T-helper 1 cell (primary cell): Measurements from ENCODE around the gene KCNQ5.
"Not testable (repeated sequence)": the region's sequence is repeated elsewhere in the genome, so short reads cannot be mapped to it uniquely, and the experiment has no call there.

ENCODE experiments used
- DNase-seq, 5 donors: peaks; one replicate each; pipeline ENCODE4 v3.0.0-alpha.2; 2012 to 2020

KCNQ5 gene

DNA sequence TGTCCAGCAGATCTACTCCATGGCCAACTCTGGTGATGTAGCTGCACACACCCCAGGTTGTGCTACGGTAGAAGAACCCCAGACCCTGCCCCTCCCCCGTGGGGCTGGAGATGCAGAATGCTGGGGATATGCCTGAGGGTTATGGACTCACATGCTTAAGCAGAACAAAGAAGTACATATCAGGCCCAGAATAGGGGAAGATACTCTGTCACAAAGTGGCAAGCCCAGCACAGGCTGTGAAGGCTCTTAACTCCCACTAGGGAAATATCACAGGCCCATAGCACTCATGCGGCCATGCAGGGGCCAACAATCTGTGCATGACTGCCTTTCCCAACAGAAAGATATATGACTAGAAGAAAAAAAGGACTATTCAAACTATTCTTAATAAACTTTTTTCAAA is 234.9 kb downstream of the KCNQ5 start:
- DNase-seq: no peak

DNA sequence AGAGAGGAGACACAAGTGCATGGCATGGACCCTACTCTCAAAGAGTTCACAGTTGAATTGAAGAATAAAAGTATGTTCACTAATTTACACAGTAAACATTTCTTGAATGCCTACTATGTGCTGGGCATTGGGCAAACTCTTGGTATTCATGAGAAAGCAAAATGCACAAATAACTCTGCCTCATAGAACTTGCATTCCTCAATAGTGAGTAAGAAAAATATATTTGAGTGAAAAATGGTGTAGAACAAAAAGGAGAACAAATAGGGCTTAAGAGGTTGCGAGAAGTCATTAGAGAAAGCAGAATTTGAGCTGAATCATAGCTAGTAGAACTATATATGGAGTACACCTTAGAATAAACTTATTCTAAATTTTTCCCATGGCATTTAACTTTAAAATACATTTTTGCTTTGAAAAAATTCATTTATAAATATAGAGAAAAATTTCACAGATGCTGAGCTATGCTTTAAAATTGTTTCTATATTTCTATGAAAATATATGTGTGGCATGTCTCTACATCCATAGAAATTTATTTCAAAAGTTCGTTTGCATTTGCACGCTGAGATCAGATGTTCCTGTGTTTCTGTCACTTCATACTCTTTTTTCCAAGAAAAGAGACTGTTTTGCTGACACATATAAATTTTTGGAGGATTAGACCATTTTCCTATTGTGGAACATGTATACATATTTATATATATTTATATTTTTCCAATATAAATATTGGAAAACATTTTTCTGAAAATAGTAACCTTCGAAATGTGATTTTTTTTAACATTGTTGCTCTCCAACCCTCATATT is 236.1 kb downstream of the KCNQ5 start:
- DNase-seq: no peak

DNA sequence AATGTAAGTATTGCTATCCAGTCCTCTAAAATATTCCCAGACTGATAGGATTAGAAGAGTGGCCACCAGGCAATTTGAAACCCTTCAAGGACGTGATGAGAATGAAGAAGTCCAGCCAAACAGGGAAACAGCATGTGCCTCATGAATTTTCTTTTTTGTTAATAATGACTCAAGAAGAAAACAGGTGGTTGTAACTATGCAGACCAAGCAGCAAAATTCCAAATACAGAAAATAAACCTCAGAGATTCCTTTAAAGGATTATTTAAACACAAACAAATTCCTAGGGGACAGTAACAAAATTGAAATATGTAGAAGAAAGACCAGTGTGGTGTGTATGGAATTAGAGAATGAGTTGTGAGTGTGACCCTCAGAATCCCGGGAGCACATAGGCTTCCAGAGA is 239.2 kb downstream of the KCNQ5 start:
- DNase-seq: no peak

DNA sequence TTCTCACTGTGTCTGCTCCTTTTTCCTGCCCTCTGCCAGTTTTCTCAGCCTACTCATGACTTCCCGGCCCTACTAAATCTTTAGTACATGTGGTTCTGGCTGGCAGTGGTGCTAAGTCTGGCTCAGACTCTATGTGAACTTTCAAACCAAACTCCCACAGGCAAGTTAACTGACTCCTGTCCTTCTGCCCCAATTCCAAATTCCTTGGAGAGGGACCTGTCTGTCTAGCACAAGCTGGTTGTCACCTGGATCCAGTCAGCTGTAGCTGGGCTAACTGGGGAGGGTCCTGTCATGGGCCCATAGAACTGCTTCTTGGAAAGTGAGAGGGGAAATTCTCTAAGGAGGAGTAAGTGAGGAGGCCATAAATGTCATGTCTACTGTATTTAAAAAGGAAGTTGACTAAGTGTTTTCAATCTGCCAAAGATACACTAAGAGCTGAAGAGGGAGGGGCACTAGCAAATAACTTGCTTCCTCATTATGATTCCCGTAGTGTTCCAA is 240.1 kb downstream of the KCNQ5 start:
- no peak for DNase-seq

DNA sequence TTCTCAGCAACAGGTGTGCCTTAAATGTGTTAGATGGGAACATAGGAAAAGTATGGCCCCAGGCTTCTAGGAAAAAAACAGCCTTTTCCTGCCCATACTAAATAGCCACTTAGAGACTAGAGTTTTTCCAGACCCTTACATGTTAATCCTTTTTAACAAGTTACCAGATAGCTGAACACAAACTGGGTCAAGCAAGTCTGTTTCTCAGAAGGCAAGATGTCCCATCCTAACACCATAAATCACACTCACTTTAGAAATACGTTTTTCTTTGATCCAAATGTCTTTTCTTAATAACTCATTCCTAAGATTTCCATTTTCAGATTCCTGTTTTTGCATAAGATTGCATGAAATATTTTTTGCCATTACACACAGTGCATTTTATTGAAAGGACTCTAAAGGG is 241.3 kb downstream of the KCNQ5 start:
- no peak for DNase-seq

DNA sequence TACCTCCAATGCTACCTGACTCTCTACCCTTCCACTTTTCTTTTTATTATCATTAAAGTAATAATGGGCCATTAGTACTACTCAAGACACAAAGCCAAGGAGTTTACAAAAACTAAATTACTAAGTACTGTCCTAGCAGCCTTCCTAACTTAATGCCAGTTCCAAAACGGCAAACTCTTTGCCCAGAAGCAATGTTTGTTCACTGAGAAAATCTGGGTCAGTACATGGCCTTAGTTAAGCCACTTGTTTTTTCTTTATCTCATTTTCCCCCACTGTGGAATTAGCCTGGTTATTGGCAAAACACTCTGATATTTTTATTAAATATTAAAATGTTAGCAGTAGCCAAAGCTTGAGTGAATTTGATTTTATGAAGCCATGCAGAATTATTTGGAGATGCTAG is 242.4 kb downstream of the KCNQ5 start:
- no peak for DNase-seq

DNA sequence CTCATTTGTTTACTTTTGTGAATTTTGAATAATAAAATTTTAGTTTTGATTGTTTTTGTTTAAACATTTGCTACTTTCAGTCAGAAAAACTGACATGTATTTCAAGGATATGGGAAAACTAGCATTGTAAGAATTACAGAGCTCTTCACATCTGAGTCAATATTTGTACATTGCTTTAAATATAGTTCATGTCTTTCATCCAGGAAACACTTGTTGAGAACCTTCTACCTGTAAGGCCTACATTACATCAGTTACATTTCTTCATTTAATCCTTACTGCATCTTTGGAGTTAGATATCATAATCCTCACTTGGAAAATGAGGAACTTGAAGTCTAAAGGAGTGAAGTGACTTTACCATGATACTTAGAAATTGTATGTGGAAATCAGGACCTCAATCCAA is 242.9 kb downstream of the KCNQ5 start:
- DNase-seq: no peak

DNA sequence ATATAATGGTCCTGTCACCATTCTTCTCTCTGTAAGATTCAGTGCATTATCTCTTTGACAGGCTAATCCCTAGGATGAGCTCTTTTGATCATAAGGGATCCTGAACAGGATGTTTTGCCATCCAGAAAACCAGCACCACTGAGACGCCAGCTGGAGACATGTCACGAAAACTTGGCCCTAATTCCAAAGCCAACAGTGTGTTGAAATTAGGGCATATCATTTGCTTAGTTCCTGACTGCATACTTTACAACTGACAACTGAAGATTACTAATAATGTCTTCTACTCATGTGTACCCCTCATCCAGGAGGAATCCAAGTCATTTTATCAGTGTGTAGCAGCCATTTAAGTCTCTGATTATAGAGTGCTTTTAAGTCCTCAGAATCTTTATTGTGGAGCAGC is 243.6 kb downstream of the KCNQ5 start:
- DNase-seq: no peak

DNA sequence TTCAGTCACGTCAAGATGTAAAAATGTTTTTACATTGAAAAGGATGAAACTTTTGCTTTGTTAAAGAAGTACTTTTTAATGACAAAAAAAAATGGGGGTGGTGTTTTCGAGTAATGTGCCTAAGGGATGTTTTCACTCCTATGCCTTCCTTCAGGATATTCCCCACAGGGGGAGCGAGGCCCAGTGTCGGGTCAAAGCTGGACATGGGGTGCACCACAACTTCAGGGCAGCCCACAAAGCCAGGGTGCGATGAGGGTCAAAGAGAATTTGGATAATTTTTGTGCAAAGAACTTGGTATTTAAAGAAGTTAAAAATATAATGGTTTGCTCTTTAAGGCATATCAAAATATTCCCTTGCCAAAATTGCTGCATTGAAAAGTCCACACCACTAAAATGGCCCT is 247.8 kb downstream of the KCNQ5 start:
- DNase-seq: no peak

DNA sequence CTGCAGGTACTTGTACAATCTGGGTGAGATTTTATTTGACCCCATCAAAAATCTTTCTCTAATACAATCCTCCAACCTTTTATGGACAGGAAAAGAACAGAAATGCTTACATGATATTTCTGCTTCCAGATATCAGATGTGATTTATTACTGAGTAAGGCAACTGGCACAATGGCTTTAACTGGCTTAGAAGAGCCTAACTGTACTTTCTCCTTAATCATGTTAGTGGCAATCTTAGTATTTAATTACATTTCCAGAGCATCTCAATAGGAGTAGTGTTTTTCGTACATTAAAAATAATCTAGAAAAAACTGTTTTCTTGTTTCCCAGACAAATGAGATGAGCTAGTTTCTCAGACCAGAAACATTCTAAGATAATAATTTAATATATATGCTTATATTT is 251.6 kb downstream of the KCNQ5 start:
- no peak for DNase-seq

DNA sequence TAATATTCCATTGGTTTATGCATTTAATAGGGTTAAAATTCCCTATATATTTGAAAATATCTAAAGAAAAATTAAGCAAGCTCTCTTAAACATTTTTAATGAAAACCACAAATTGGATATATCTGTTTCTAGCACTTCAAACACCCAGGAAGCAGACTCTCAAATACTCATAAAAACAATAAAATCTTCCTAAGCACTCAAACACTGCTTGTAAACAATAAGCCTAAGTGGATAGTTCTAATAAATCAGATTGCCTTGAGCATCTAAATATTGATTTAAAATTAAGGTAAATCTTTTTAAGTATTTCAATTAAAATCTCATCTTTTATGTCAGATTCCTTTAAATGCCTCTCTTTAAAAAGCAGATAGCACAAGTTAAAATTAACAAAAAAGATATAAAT is 254.4 kb downstream of the KCNQ5 start:
- DNase-seq: no peak

DNA sequence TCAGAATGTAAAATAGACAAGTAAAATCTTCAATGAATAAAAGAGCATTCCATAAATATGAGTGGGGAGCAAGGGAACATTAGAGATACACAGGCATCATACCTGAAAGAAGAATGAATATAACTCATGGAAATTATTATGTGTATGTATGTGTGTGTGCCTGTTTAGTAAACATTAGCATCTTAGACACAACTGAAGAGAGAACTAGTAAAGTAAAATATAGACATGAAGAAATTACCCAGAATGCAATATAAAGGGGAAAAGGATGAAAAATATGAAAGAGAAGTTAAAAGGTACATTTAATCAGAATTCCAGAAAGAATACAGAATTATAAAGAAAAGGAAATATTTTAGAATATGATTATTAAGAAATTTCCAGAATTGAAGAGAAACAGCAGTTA is 264.3 kb downstream of the KCNQ5 start:
- DNase-seq: no peak

DNA sequence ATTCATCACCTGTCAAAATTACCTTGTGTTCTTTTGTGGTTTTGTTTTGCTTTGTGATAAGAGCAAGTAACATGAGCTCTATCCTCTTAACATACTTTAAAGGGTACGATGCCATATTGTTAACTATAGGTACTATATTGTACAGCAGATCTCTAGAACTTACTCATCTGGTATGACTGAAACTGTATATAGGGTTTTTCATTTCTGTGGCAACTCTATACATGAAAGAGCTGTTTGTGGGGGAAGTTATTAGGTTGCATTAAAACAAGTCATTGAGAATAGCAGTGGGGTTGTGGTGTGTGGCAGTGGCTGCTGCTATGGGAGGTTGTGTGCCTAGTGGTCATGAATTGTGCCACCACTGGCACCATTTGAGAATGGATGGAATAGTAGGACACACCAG is 268.4 kb downstream of the KCNQ5 start:
- no peak for DNase-seq

DNA sequence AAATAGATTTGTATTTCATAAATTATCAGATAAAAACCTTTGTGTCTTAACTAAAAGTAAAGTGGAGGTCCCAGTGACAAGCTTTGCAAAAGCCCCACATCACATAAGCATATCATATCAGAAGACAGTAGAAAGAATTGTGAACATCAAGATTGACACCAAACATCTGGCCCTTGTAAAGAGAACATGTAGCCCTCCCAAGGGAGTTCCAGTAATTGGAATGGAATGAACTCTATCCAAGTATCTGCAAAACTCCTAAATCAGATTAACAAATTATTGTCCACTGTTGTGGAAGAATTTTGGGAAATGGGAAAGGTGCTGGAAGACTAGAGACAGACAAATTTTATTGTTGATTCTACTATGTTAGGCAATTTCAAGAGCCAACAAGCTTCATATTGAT is 268.8 kb downstream of the KCNQ5 start:
- DNase-seq: no peak

DNA sequence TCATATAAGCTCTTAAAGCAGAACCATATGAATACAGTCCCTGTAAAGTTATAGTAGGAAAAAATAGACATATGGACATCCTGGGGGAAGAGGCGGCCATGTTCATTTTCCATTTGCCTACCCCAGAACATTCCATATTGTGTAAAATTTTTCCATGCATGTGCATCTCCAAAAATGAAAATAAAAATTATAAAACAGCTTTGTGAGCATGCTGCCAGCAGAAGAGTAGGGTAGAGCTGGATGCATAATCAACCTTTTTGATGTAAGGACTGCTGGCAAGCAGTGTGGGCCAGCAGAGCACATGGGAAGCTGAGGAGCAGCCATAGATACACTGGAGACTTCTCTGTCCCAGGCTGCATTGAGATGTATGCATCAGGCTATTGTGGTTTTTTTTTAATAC is 271.0 kb downstream of the KCNQ5 start:
- no peak for DNase-seq

DNA sequence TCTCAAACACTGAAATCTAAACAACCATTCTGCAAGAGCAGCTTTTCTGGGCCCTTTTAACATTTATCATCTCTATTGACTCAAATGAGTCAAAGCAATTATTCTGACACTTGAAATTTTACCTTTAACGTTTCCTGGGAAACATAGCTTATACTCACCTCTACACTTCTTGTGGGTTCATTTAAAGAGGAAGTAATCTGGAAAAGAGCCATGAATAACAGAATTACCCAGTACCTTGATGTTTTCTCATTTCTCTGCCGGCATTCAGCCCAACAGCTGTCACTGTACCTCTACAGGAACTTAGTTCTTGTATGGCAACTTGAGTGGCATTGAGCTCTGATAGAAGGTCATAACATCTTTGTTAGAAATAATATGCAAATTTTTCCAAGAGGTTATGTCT is 272.2 kb downstream of the KCNQ5 start:
- DNase-seq: no peak

DNA sequence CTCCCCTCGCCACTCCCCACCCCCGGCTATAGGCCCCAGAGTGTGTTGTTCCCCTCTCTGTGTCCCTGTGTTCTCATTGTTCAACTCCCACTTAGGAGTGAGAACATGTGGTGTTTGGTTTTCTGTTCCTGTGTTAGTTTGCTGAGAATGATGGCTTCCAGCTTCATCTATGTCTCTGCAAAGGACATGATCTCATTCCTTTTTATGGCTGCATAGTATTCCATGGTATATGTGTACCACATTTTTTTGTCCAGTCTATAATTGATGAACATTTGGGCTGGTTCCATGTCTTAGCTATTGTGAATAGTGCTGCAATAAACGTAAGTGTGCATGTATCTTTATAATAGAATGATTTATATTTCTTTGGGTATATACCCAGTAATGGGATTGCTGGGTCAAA is 276.4 kb downstream of the KCNQ5 start:
- DNase-seq: not testable (repeated sequence)

DNA sequence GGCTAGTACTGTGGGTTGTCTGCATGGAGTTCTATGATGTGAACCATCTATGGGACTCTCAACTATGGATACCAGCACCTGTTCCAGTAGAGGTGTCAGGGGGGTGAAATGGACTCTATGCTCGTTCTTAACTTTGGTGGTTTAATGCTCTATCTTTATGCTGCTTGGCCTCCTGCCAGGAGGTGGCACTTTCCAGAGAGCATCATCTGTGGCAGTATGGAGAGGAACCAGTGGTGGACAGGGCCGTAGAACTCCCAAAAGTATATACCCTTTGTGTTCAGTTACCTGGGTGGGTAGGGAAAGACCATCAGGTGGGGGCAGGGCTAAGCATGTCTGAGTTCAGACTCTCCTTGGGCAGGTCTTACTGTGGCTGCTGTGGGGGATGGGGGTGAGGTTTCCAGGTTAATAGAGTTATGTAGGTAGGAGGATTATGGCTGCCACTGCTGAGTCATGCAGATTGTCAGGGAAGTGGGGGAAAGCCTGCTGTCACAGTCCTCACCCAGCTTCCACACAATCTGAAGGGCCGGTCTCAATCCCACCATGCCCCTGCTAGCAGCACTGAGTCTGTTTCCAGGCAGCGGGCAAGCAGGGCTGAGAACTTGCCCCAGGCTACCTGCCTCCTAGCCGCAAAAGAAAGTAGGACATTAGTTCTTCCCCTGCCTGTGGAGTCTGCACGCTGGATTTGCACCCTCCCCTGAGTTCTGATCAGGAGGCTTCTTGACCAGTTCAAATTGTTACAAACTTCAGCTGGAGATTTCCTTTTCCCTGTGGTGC is 284.0 kb downstream of the KCNQ5 start:
- no peak for DNase-seq

DNA sequence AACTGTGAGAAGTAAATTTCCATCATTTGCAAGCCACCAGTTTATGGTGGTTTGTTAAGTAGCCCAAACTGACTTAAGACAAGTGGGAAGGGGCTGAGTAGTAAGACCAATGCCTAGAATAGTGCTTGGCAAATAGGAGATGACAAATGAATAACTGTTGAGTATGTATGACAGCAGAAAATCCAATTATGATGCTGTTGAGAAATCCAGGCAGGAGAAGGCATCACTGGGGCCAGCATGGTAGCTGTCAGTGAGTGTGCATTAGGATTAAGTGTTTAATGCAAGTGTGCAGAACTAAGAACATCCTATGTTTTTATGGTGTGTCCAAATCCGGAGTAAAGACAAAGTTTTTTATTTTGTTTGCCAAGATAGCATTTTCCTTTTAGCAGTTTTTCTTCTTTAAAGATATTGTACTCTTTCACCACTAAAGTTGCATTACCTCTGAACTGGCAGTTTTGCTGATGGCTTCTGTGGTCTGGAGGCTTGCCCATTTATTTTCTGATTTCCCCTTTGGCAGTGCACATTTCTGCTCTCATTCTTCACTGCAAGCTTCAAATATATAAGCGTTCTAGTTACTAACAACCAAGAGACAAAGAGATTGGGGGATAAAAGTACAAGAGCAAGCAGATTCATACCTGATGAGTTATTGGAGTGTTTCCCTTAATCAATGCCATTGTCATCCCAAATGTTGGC is 289.7 kb downstream of the KCNQ5 start:
- DNase-seq: no peak

DNA sequence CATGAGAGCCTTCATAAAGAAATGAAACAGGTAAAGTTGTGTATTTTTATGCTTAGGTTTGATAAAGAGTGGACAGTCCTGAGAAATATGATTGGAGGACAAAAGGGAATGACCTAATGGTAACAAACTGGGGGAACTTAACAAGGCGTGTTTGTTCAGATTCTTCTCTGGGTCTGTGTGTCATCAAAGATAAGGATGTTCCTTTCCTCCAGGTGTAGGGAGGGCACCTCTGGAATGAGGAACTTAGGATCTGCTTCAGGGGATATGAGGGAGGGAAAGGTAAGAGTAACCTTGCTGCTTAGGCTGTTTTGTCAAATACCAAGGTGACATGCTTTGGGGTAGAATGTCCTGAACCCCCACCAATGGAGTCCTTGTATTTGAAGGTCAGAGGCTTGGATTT is 291.9 kb downstream of the KCNQ5 start:
- no peak for DNase-seq

DNA sequence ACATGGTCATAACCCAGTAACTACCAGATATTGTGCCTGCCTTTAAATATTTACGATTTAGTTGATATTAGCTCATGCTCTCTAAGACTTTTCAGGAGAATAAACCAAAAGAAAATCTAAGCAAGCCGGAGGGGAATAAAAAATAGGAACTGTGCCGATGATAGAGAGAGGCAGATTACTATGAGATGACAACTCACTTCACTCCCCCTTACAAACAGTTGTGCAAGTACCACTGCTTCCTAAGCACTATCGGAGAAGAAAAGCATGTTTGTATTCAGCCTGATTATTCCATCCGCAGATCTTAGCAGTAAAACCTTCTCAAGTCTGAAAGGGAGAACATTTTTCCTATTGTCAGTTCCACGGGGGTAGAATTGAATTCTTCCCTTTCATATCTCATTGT is 294.4 kb downstream of the KCNQ5 start:
- no peak for DNase-seq

DNA sequence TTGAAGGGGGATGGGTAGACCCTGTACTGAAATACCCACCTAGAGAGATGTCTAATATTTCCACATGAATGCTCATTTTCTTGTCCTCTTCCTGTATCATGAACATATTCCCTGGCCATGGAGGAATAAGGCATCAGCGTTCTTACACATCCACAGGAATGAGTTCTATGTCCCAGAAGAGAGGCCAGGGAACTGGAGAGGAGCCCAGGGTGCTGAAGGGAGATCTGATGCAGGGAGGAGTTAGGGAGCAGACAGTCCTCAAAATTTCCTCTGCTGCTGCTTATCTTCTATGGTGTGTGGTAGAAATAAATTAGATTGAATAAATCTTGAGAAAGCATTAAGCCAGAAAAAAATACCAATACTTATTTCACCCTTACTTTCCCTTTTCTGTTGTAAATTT is 295.0 kb downstream of the KCNQ5 start:
- DNase-seq: no peak

DNA sequence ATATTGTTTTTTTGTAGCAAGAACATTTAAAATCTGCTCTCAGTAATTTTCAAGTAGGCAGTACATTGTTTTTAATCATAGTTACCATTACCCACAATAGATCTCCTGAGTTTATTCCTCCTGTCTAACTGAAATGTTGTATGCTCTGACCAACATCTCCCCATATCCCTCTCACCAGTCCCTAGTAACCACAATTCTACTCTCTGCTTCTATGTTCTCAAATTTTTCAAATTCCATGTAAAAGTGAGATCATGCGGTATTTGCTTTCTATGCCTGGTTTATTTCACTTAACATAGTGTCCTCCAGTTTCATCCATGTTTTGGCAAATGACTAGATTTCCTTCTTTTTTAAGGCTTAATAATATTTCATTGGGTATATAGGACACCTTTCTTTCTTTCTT is 300.5 kb downstream of the KCNQ5 start:
- DNase-seq: no peak

DNA sequence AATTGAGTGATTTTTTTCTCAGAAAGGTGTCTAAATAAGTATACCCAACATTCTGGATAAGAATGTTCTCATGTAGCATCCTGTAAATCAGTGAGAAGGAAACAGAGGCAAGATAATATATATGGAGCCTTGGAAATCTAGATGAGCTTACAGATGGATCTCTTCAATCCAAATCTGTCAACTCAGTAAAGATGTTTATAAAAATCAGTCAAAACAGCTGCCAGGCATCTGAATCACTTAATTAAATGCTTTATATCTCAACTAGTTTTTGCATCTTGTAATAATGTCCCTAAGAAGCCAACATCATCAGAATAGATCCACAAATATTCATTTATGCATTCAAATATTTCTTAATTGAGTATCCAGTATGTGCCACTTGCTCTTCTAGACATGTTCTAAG is 303.3 kb downstream of the KCNQ5 start:
- no peak for DNase-seq
